Measurements from ENCODE around the gene CLMP. TPM values are rescaled to one million over a fixed set of nuclear protein-coding genes. Genes with fewer than 3 reads are reported as not detected.

The CLMP gene
- polyA plus RNA-seq, 1 donor from 2014 or later = not detected

DNA sequence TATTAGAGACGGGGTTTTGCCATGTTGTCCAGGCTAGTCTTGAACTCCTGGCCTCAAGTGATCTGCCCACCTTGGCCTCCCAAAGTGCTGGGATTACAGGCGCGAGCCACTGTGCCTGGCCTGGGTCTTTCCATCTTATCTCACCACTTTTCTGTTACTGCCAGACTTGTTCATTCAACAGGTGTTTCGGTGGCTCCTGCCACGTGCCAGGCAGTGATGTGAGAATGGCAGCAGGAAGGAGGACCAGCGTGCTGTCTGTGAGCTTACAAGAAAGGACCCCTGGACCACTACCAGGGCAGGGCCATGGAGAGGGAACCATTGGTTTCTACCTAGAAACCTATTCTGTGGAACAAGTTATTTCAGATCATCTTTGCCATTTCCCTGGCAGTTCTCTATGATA lies 44.2 kb downstream of the CLMP start:
- Histone ChIP-seq H3K9me2 (ENCODE audit: insufficient read depth, low read length) (no peaks in the 10 kb centered on the region), H3K79me2 (replicated peaks; ENCODE audit: insufficient read depth, low read length) (no peaks in the 10 kb centered on the region), H3F3A (ENCODE audit: insufficient read depth, low read length, poor library complexity, severe bottlenecking) (no peaks in the 10 kb centered on the region), H3K9me3 (ENCODE audit: low read length) (no peaks in the 10 kb centered on the region), H2AFZ (ENCODE audit: low read depth, low read length) (no peak overlapping the region), H3K4me2 (ENCODE audit: low read length) (no peak overlapping the region), H3K9ac (ENCODE audit: low read length) (no peak overlapping the region), H3K27me3 (ENCODE audit: insufficient read depth, low read depth, low read length) (no peaks in the 10 kb centered on the region), H4K20me1 (ENCODE audit: insufficient read depth) (no peaks in the 10 kb centered on the region), H3K36me3 (ENCODE audit: insufficient read depth, low read length) (no peaks in the 10 kb centered on the region), H3K27ac (ENCODE audit: low read length) (no peak overlapping the region), H3K4me3 (ENCODE audit: low read length) (no peak overlapping the region)
- TF ChIP-seq SMC3 (conservative IDR thresholded peaks at IDR 0.05; ENCODE audit: poor library complexity) = no peak
- no peak for TF ChIP-seq EZH2 (IDR thresholded peaks at IDR 0.05; ENCODE audit: borderline replicate concordance, insufficient read depth, low read length, poor library complexity, severe bottlenecking)
- TF ChIP-seq MXI1 (conservative IDR thresholded peaks at IDR 0.05; ENCODE audit: poor library complexity, severe bottlenecking) = no peak
- TF ChIP-seq RAD21 (conservative IDR thresholded peaks at IDR 0.05) = no peak
- TF ChIP-seq, protein P1, sequence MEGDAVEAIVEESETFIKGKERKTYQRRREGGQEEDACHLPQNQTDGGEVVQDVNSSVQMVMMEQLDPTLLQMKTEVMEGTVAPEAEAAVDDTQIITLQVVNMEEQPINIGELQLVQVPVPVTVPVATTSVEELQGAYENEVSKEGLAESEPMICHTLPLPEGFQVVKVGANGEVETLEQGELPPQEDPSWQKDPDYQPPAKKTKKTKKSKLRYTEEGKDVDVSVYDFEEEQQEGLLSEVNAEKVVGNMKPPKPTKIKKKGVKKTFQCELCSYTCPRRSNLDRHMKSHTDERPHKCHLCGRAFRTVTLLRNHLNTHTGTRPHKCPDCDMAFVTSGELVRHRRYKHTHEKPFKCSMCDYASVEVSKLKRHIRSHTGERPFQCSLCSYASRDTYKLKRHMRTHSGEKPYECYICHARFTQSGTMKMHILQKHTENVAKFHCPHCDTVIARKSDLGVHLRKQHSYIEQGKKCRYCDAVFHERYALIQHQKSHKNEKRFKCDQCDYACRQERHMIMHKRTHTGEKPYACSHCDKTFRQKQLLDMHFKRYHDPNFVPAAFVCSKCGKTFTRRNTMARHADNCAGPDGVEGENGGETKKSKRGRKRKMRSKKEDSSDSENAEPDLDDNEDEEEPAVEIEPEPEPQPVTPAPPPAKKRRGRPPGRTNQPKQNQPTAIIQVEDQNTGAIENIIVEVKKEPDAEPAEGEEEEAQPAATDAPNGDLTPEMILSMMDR (IDR thresholded peaks at IDR 0.05; ENCODE audit: poor library complexity, severe bottlenecking) = no peak
- TF ChIP-seq EP300 (conservative IDR thresholded peaks at IDR 0.05; ENCODE audit: poor library complexity, severe bottlenecking) = no peak
- TF ChIP-seq, protein P2, sequence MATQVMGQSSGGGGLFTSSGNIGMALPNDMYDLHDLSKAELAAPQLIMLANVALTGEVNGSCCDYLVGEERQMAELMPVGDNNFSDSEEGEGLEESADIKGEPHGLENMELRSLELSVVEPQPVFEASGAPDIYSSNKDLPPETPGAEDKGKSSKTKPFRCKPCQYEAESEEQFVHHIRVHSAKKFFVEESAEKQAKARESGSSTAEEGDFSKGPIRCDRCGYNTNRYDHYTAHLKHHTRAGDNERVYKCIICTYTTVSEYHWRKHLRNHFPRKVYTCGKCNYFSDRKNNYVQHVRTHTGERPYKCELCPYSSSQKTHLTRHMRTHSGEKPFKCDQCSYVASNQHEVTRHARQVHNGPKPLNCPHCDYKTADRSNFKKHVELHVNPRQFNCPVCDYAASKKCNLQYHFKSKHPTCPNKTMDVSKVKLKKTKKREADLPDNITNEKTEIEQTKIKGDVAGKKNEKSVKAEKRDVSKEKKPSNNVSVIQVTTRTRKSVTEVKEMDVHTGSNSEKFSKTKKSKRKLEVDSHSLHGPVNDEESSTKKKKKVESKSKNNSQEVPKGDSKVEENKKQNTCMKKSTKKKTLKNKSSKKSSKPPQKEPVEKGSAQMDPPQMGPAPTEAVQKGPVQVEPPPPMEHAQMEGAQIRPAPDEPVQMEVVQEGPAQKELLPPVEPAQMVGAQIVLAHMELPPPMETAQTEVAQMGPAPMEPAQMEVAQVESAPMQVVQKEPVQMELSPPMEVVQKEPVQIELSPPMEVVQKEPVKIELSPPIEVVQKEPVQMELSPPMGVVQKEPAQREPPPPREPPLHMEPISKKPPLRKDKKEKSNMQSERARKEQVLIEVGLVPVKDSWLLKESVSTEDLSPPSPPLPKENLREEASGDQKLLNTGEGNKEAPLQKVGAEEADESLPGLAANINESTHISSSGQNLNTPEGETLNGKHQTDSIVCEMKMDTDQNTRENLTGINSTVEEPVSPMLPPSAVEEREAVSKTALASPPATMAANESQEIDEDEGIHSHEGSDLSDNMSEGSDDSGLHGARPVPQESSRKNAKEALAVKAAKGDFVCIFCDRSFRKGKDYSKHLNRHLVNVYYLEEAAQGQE (IDR thresholded peaks at IDR 0.05; ENCODE audit: borderline replicate concordance) = no peak
- no peak for TF ChIP-seq TAF1 (IDR thresholded peaks at IDR 0.05; ENCODE audit: low read depth)
- no peak for TF ChIP-seq POLR2AphosphoS5 (IDR thresholded peaks at IDR 0.05)

DNA sequence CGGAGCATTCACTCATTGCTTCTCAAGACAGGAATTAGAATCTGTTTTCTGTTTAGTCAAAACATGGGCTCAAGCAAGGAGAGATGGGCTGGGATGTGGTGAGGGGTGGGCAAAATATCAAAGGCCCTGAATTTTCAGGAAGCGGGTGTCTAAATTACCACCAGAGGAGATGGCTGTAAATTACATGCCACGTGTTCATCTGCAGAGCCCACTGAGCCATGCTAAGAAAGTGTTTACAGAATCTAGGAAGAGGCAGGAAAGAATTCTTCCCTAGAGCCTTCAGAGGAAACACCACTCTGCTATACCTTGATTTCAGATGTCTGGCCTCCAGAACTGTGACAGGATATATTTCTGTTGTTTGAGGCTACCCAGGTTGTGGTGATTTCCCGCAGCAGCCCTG lies 46.1 kb downstream of the CLMP start:
- Histone ChIP-seq H3K9me2 (ENCODE audit: insufficient read depth, low read length) (no peaks in the 10 kb centered on the region), H3K9ac (ENCODE audit: low read length) (no peak overlapping the region), H2AFZ (ENCODE audit: low read depth, low read length) (no peak overlapping the region), H3K36me3 (ENCODE audit: insufficient read depth, low read length) (no peaks in the 10 kb centered on the region), H3K27ac (ENCODE audit: low read length) (no peak overlapping the region), H3K4me3 (ENCODE audit: low read length) (no peak overlapping the region), H3K9me3 (ENCODE audit: low read length) (no peaks in the 10 kb centered on the region), H4K20me1 (ENCODE audit: insufficient read depth) (no peaks in the 10 kb centered on the region), H3K27me3 (ENCODE audit: insufficient read depth, low read depth, low read length) (no peaks in the 10 kb centered on the region), H3K79me2 (replicated peaks; ENCODE audit: insufficient read depth, low read length) (no peaks in the 10 kb centered on the region), H3F3A (ENCODE audit: insufficient read depth, low read length, poor library complexity, severe bottlenecking) (no peaks in the 10 kb centered on the region), H3K4me2 (ENCODE audit: low read length) (no peak overlapping the region)
- TF ChIP-seq POLR2AphosphoS5 (IDR thresholded peaks at IDR 0.05) (no peak), TAF1 (IDR thresholded peaks at IDR 0.05; ENCODE audit: low read depth) (no peak), RAD21 (conservative IDR thresholded peaks at IDR 0.05) (no peak), EZH2 (IDR thresholded peaks at IDR 0.05; ENCODE audit: borderline replicate concordance, insufficient read depth, low read length, poor library complexity, severe bottlenecking) (no peak), EP300 (conservative IDR thresholded peaks at IDR 0.05; ENCODE audit: poor library complexity, severe bottlenecking) (no peak), SMC3 (conservative IDR thresholded peaks at IDR 0.05; ENCODE audit: poor library complexity) (no peak), MXI1 (conservative IDR thresholded peaks at IDR 0.05; ENCODE audit: poor library complexity, severe bottlenecking) (no peak)
- TF ChIP-seq, protein P1 (IDR thresholded peaks at IDR 0.05; ENCODE audit: poor library complexity, severe bottlenecking) = no peak
- TF ChIP-seq, protein P2 (IDR thresholded peaks at IDR 0.05; ENCODE audit: borderline replicate concordance) = no peak
